NCI-H1436 (cell line): ENCODE measurements around the gene ZNF407.

Experiments used
- DNase-seq: peaks from one replicate; lab custom pipeline; 2025; lab: John Stamatoyannopoulos, UW

Gene ZNF407

DNA sequence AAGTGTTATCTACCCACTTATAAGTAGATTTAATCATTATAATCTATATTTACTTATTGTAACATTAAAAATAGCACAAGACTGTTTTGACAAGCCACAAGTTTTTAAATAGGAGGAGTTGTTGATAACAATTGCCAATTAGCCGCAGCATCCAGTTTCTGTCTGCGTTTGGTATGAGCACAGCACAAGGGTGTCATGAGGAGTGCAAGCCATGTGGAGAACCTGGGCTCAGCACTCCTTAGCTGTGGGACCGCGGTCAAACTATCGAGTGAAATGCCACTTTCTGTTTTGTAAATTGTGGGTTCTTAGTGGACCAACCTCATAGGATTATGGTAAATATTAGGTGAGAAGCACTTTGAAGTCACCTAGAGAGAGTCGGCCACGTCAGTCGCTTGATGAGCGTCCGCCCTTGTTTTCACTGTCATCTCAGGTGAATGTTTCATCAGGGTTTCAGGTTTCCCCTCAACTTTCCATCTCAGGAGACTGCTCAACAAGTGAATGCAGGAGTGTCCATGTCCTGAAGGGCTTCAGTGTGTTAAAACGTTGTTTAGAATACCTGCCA lies 294.5 kb downstream of the ZNF407 start:
- no peak for DNase-seq

DNA sequence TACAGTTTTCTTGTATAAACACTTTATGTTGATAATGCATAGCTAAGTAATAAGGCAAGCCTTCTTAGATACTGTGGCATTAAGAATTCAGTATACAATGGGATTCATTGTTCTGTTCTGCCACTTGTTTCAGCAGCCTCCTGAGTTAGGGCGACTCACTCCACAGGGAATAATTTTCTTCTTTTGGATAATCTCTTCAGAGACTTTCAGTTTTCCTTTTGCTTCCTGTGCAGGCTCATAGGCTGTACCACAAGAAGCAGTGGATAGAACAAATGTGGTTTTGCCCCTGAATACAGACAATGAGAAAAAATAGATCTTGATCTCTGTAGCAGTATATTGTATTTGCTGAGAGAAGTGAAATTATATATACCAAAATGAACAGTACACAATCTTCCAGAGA lies 298.0 kb downstream of the ZNF407 start:
- no peak for DNase-seq

DNA sequence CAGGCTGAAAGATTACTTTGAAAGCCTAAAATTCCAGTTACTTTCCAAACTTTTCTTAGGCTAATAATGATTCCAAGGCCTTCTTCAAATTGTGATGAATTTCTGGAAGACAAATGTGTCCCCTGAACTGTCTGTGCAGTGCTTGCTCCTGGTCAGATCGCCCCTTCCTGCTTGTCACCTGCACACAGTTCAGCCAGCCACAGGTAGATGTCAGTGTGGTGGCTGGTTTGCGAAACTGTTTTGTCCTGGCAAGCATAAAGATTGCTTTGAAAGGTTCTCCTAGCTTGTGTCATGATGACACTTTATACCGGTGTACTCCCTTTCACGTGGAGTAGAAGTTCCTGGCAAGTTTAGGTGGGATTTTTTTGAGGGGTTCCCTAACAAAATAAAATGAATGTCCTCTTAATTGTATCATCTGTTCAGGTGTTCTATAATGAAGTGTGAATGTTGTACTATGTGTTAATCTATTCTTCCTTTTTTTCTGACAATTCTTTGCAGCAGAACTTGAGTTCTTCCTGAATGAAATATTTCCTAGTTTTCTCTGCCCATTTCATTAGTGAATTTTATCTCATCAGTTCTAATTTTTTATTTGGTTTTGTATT lies 298.8 kb downstream of the ZNF407 start:
- DNase-seq = peak; percentile 39

DNA sequence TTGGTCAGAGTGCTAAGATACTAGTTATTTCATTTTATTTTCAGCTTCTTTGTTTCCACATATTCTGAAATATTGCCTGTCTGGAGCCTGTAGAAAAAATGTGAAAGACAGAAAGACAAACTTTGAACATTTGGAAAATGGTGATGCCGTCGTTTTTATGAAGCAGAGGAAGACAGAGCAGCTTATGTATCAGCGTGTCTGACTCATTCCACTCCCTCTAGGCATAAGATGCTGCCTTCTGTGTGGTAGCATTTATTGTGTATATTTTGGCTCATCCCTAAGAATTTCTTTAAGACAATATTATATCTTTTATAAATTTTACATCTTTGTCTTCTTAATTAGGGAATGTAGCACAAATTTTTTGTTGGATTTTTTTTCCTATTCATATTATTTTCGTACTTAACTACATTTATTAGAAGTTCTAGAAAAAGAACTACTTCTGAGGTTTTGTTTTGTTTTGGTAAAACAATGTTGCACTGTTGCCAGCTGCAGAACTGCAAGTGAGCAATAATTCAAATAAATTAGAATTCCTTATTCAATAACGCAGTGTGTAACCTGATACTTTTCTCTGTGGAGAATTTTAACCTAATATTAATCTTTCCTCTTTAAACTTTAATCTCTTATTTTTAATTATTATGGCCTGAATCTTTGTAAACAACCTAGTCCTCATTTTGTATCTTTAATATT lies 300.4 kb downstream of the ZNF407 start:
- no peak for DNase-seq

DNA sequence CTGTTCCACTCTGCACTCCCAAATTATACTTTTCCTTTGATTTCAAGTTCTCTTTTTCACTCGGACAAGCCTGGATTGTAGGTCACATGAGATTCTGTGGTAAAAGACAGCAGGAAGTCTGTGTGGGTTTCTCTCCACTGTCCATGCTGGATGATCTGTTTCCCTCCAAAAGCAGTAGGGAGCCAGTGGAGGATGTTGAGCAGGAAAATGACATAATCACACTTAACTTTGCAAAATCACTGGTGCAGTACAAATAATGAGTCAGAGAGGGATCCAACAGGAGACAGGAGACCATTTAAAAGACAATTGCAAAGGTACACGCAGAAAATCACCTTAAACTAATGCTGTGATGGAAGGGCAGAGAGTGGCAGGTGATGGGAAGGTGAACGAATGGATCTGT lies 301.3 kb downstream of the ZNF407 start:
- DNase-seq = no peak

DNA sequence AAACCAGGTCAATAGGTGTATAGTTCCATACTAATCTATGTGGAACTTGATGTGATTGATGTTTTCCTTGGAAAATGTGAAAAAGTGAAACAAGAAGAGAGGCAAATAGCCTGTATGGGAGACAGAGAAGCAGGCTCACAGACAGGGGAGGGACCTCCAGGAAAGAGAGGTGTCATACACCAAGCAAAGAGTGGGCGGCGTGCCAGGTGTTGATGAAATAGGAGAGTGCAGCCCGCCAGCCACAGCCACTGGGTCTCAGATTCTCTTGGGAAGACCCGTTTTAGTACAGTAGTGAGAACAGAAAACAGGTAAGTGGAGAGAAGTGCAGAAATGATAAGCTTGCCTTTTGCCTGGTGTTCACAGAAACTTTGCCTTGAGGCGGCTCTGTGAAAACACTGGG lies 301.9 kb downstream of the ZNF407 start:
- peak; percentile 82 for DNase-seq

DNA sequence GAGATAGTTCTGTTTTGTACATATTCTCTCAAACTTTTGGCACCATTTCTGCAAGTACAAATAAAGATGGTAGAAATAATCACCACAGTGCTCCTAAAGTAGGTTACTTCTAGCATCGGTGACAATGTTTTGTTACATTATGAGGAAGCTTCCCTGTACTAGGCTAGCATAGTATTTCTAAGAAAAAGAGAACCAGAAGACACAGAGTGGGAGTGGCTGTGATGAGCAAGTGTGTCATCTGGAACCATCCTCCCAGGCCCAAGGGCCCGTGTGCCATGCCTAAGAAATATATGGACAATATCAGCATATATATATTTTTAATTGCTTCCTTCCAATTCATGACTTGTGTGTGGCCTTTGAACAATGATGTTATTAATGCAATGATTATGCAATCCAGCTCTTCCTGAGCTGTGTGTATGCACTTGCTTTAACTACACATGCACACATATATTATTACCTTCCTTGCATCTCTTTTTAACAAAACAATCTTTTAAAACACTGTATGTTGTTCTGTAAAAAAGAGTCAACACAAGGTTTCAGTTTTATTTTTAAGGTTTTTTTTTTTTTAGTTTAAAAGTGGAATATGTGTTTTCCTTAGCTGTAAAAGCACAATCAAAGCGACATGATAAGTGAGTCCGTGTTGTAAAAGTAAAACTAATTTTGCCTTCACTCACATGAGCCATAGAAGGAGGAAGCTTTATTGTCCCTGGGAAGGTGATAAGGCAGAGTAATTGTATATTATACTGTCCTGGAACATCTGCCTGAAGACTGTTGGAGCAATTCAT lies 303.9 kb downstream of the ZNF407 start:
- no peak for DNase-seq

DNA sequence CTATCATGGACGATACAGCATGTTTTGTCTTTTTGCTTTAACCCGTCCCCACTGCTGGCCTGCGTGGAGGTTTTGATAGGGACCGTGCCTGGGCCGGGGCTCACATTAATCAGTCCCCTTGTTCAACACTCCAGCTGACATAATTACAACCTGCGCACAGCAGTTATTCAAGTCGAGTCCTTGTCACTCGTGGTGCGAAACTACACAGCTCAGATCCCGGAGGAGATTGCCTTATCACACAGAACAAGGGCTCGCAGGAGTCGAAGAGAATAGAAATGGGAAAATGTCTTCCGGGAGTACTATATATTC lies 304.4 kb downstream of the ZNF407 start:
- peak; percentile 30 for DNase-seq

DNA sequence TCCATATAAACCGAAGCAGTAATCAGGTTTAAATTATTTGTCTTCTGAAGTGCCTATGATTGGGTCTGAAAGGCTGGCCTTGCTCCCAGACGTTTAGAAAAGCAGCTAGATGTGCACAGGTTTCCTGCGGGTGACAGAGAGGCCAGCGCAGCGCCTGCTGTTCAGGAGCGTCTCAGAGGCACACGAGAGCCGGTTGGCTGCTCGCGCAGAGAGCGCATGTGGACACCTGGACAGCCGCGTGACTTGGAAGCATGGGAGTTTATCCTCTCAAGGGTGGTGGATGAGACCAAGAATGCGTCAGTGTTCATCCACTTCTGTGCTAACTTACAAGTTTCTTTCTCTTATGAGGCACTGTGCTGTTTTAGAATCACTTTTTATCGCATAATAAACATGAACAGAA lies 307.6 kb downstream of the ZNF407 start:
- no peak for DNase-seq

DNA sequence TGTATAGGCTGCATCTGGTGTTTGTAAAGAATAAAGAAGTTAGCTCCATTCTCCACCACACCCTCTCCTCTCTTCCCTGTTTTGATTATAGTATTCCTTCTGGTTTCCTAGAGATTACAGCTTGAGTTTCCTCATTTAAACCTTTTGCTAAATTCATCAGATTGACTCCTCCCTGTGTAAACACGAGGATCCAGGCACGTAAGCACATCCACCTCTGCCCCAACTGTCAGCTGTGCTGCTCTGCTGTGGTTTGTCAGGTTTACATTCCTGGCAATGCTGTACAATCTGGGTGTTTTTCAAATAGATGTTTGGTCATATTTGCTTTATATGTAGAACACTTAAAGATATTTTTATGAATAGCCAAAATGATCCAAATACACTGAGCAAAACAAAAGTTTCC lies 308.5 kb downstream of the ZNF407 start:
- no peak for DNase-seq

DNA sequence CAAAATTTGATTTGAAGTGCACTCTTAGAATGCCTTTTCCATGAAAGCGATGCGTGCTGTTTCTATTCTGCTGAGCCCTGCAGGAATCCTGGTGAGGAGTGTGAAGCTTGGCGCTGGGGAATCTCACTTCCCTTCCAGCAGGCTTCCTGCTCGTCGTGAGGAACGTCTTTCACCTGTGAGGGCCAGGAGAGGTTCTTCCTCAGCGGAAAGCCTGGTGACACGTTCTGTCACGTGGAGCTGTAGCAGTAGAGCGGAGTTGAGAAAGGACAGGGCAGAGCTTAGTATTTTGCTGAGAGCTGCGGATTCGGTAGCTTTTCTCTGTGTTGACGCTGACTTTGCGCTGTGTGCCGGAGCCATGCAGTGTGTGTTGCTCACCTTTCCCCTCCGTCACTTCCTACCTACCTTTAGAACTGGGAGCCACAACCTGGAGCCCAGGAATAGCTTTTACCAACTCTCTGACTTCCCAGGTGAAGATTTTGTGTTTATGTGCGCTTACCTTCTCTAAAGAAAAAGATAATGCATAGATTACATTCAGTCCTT lies 316.5 kb downstream of the ZNF407 start:
- DNase-seq = no peak

DNA sequence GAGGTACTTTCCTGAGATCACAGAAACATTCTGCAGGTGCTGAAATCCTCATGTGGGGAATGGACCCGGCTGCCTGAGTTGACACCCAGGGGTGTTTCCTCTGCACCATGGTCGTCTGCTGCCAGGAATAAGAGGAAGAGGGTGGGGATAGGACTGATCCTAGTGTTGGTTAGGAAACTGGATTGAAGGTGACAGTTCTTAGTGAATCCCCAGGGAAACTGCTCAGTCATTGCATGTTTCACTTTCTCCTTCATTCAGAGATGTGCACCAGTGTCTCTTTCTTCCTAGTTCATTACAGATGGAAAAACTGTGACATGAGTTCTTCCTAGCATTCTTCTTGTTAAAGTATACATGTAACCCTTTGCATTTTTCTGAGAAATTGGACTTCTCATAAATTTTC lies 317.0 kb downstream of the ZNF407 start:
- DNase-seq = no peak

DNA sequence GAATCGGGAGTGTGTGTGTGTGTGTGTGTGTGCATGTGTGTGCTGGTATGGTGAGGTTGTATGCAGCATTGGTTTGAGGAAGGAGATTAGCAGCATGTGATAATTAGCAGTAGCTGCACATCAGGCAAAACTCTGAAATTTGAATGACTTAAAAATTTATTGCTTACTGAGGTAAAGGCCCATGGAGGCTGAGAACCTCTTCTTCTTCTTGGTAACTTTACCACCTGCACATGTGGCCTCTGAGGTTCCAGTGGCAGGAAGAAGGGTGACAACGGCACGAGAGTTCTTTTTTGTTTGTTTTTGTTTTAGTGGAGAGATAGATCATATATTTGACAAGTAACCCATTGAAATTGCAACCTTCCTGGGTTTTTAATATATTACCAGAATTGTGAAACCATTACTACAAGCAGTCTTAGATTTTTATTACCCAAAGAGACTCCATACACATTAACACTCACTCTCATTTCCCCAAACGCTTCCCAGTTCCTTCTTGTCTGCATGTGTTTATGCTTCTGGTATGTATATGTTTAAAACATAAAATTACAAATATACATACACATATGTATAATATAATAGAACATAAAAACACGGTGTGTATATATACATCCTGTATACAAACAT lies 319.2 kb downstream of the ZNF407 start:
- DNase-seq = no peak

DNA sequence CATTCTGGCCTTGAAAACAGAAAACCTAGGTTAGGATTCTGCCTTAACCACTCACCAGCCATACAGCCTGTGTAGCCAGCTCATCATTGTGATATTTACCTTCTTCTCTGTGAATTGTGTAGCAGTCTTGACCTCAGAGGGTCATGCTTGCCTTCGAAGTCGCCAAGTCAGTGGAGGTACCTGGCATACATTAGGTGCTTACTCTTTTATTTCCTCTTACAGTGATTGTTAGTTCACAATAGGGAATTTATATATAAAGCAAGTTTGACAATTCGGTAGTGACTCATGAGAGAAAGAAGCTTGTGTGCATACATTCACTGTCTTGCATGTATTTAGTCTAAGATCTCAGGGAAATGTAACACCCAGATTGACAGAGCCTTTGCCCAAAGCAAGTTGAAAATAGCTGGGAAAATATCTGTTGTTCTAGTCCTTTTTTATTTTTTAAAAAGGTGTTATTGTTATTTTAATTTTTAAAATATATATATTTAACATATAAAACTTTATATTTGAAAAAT lies 320.7 kb downstream of the ZNF407 start:
- no peak for DNase-seq

DNA sequence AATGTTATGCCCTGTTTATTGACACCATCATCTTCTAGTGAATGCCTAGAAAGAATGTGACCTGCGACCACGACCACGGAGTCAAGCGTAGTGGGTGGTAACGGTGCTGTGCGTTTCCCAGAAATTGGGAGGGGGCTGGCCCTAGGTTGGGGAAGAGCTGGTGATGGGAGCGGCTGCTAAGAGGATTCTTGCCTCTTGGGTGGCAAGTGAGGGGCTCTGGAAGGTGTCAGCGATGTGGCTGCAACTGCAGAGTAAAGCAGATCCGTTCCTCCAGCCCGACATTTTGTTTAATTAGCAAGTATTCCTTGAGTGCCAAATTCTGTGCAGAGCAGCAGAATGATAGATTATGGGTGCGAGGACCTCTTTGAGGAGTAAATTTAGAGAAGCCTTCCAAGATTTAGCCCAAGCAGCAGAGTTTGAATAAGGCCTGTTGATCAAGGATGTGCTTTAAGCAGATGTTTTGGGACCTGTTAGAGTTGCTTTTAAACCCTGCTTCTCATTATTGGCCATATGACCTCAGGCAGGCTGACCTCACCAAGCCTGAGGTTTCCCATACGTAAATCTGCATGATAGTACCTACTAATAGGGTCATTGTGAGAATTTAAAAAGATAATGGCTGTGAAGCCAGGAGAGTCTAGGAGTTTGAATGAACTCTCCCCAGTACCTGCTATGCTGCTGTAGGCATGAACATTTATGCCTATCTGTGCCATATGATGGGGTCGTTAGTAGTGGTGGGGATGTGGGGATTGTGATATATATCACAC lies 323.6 kb downstream of the ZNF407 start:
- DNase-seq = no peak

DNA sequence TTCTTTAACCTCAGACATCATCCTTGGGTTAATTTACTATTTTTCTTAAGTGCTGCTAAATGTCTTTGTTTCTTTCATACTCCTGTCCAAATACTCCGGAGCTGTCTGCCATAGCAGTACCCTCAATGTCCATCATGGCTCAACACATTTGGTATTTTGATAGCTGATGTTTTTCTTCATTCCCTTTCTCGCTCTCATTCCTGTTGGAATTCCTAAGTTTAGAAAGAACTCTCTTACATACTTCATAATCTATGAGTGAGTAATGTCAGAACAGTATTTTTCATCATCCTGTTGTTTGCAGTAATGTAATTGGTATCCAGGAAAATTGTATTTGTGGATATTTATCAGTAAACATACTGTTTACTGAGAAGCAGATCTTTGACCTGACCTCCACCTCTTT lies 328.4 kb downstream of the ZNF407 start:
- no peak for DNase-seq

DNA sequence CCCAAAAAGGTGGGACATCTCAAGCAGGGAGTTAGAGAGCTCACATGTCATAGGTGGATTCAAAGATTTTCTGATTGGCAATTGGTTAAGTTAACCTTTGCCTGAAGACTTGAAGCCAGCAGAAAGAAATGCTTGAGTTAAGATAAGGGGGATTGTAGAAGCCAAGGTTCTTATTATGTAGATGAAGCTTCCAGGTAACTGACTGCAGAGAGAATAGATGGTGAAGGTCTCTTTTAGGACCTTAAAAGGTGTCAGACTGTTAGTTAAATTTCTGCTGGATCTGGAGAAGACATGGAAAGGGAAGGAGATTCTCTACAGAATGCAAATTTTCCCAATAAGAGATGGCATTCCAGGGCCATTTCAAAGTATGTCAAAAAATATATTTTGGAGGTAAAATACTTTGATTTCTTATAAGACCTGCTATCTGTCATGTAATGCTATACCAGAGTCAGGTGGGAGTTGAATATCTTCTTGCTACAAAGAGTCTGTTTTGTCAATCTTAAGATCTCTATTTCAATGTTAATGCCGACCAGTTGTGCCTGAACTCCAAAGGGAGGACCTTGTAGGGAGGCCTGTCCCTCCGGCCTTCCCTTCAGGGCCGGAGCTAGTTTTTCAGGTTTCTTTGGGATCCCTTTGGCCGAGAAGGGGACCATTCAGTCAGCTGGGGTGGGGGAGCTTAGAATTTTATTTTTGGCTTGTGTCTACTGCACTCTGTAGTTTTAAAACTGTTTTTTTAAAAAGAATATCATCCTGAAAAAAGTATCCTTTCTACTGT lies 330.7 kb downstream of the ZNF407 start:
- DNase-seq = no peak

DNA sequence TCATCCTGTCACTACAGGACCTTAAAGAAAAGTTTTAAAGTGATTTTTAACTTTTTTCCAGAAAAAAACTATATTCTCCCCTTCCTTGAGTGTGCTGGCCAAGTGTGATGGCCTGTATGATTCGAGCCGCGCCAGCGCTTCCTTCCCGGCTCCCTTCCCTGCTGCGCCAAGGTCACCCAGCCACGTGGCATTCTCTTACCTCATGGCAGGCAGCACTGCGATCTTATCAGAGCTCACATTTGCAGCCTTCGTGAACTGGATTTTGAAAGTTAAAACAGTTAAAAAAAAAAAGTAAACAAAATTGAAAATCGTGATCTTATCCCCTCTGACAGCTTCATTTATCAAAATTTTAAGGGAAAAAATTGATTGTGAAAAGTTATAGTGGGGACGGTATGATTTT lies 331.4 kb downstream of the ZNF407 start:
- no peak for DNase-seq

DNA sequence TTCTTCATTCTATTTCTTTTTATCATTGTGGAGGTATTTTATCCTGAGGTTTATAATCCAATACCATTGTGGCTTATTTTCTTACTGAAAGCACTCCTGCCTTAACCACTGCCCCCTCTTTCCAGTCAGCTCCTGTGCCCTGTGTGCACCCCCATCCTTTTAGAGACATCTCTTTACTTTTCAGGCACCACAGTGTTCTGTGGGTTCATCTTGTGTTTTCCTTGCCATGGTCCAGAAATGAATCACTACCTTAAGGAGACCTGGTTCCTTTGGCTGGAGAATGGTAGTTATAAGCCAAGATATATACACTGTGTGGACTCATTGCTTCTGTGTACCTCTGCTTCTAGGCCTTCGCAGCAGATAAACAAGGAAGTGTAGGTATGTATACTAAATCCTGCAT lies 332.9 kb downstream of the ZNF407 start:
- DNase-seq = no peak

DNA sequence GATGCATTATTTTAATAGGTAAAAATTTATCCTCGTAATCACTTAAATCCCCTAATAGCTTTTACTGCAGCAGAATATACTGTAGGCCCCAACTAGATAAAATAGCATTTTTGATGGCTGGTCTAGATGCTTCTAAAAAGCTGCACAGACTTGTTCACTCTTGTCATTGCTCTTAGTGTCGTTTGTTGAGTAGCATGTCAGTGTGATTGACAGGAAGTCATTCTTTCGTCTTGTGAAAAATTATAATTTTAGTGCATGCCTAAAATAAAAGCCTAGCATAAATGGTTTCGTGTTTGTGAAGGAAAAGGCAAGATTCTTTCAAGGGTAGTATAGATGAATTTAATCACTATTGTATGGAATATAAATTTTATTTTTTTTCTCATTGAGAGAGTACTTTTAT lies 336.3 kb downstream of the ZNF407 start:
- DNase-seq = no peak

DNA sequence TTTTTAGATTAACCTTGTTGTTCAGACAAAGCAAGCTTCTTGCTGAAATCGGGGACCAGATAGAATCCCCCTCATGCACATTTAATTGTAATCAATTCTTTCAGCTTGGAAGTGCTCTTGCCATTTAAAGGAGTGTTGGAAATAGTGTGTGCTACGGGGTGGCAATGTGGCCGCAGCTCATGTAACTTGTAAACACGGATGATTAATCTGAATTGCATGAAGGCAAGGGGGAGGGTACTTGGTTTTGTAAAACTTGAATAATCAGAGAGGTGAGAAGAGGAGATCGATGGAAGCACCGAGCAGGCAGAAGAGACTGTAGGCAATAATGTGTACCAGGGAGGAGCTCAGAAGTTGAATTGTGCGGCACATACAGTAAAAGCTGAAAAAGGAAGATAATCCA lies 337.8 kb downstream of the ZNF407 start:
- DNase-seq = no peak
